Right lobe of liver (tissue), 6 donors: ENCODE results near the gene ABHD16A. TPM values are rescaled to one million over a fixed set of nuclear protein-coding genes. Genes with fewer than 3 reads are reported as not detected.
A peak's percentile ranks its signal among the peaks of the same experiment; 100 is the strongest.

Experiments
- ATAC-seq, 4 donors: fragments of 200-7000 bp; cut with Tn5 transposase; one replicate each; pipeline ENCODE4 v1.9.1; 2020; ENCODE audit warnings: mild to moderate bottlenecking in 4 of 4, moderate library complexity in 4 of 4
- DNase-seq, 3 donors: peaks; one replicate each; pipeline ENCODE4 v3.0.0-alpha.2; 2020
- H3K27ac ChIP-seq, 3 donors: fragments of 200-600 bp; one replicate each; pipeline ENCODE4 v1.8.0; 2022
- H3K27me3 ChIP-seq, 2 donors: fragments of 200-600 bp; one replicate each; pipeline ENCODE4 v1.8.0; 2022
- H3K36me3 ChIP-seq, 4 donors: fragments of 200-600 bp; sonication (generic) in 1 of 4; one replicate each; pipeline versions ENCODE4 v1.5.1 to v1.8.0; 2017 to 2022; ENCODE audit warnings: control low read depth in 1 of 4
- H3K4me1 ChIP-seq, 4 donors: fragments of 200-600 bp; sonication (generic) in 1 of 4; one replicate each; pipeline versions ENCODE4 v1.5.1 to v1.8.0; 2017 to 2022; ENCODE audit warnings: control low read depth in 1 of 4
- H3K4me3 ChIP-seq, 3 donors: fragments of 200-600 bp; one replicate each; pipeline ENCODE4 v1.8.0; 2022
- H3K9me3 ChIP-seq, 4 donors: fragments of 200-600 bp; sonication (generic) in 1 of 4; one replicate each; pipeline versions ENCODE4 v1.5.1 to v1.8.0; 2017 to 2022; ENCODE audit warnings: control low read depth in 1 of 4
- CTCF ChIP-seq, 4 donors: fragments of 200-600 bp in 3 of 4; fragments of 450-650 bp in 1 of 4; IDR thresholded peaks; one replicate each; pipeline versions ENCODE4 v1.5.1 to v1.8.0; 2016 to 2022; ENCODE audit warnings: antibody characterized with exemption in 4 of 4, mild to moderate bottlenecking in 2 of 4
- POLR2A ChIP-seq: fragments of 450-650 bp; IDR thresholded peaks from one replicate; pipeline ENCODE4 v1.6.1; 2017; ENCODE audit warnings: antibody characterized with exemption, mild to moderate bottlenecking
- WGBS: methylation state at CpG from one replicate; pipeline ENCODE4 v1.1.6; 2018; ENCODE audit warnings: low coverage, low lambda C conversion rate; ENCODE audit not compliant: insufficient coverage; ENCODE audit errors: missing lambda C conversion rate; 5-methylcytosine and 5-hydroxymethylcytosine counted together
- intact Hi-C, 2 donors: fragments of 100-400 bp; cut with DNase I; formaldehyde crosslinking; loops; one replicate each; pipeline versions ENCODE4 v1.11.2 to v1.14.1; 2022
- total RNA-seq, 6 experiments: library from RNA; depleted of rRNA in 2 of 6; stranded (reverse); fragments of >200 nt in 2 of 6; fragmentation: NEBNext Ultra II Directional in 3 of 6; extraction: Animal tissue kit (Norgen Biotek cat#: 25700) in 3 of 6; gene quantifications; one replicate each; pipeline versions ENCODE4 v1.1.0 to v1.2.4, GENCODE V29; 2016 to 2023
- donor health status: DM: no; HTN: yes; CAD: no.
- donor health status: DM: no; HTN: no; CAD: no.
- donor health status: DM: no; HTN: no; CAD: no.
- donor health status: DM: no; HTN: yes; CAD: no.
- donor health status: DM: no; HTN: yes; CAD: no.

ABHD16A gene
- total RNA-seq, 6 experiments from 2014 or later, result 29.7 to 34.8 (median 31.2) TPM

- no peaks in the 10 kb centered on the region for H3K9me3 ChIP-seq
- H3K27ac ChIP-seq, result no peak overlapping the region
- no peaks in the 10 kb centered on the region for H3K36me3 ChIP-seq
- no peak overlapping the region for H3K4me3 ChIP-seq
- no peak for DNase-seq
- no peak for ATAC-seq
- no peak for TF ChIP-seq CTCF (IDR thresholded peaks at IDR 0.05)
- no peak for TF ChIP-seq POLR2A
- peaks cover 0 to 8% (median 0%) of the 10 kb centered on the region in 4 donors for H3K4me1 ChIP-seq
- no peaks in the 10 kb centered on the region for H3K27me3 ChIP-seq
- WGBS, result 87% methylated on average over 1 of the region's 1 CpG
- intact Hi-C loops, result no loop called here
Observed at GRCh38 chr6:31744422-31744821, 41.3 kb upstream of the ABHD16A start.

GRCh38 chr6:31742894-31743293 lies 39.8 kb upstream of the ABHD16A start:
- no peaks in the 10 kb centered on the region for H3K36me3 ChIP-seq
- H3K4me3 ChIP-seq, result no peak overlapping the region
- TF ChIP-seq POLR2A (no peak), CTCF (IDR thresholded peaks at IDR 0.05) (no peak)
- WGBS, result 92% methylated on average over 3 of the region's 3 CpGs
- ATAC-seq, result no peak
- no peaks in the 10 kb centered on the region for H3K27me3 ChIP-seq
- DNase-seq, result no peak
- no peak overlapping the region for H3K27ac ChIP-seq
- H3K9me3 ChIP-seq, result no peaks in the 10 kb centered on the region
- intact Hi-C loops, result no loop called here
- peaks cover 0 to 21% (median 0%) of the 10 kb centered on the region in 4 donors for H3K4me1 ChIP-seq

GRCh38 chr6:31741815-31742214 lies 38.7 kb upstream of the ABHD16A start:
- Histone ChIP-seq H3K36me3 (no peaks in the 10 kb centered on the region), H3K4me1 (peaks cover 0 to 32% (median 4%) of the 10 kb centered on the region in 4 donors), H3K9me3 (no peaks in the 10 kb centered on the region), H3K4me3 (no peak overlapping the region), H3K27ac (no peak overlapping the region), H3K27me3 (no peaks in the 10 kb centered on the region)
- 74% methylated on average over 2 of the region's 2 CpGs for whole genome bisulfite sequencing
- ATAC-seq (no peak), DNase-seq (no peak)
- TF ChIP-seq CTCF (IDR thresholded peaks at IDR 0.05) (no peak), POLR2A (no peak)
- intact Hi-C loops, result no loop called here

- no peaks in the 10 kb centered on the region for H3K27me3 ChIP-seq
- peak overlapping the region; percentile 16 to 76 (median 50) for H3K27ac ChIP-seq
- peak overlapping the region; percentile 65 to 79 (median 76) for H3K4me3 ChIP-seq
- WGBS, result 23% methylated on average over 24 of the region's 29 CpGs
- peaks cover 0 to 37% (median 5%) of the 10 kb centered on the region in 4 donors for H3K4me1 ChIP-seq
- H3K9me3 ChIP-seq, result no peaks in the 10 kb centered on the region
- peak in 2 of 3 donors; percentile 43 to 63 for DNase-seq
- no peaks in the 10 kb centered on the region for H3K36me3 ChIP-seq
- TF ChIP-seq CTCF (IDR thresholded peaks at IDR 0.05) (no peak), POLR2A (no peak)
- ATAC-seq, result no peak
- intact Hi-C loops, result no loop called here
Observed at GRCh38 chr6:31740397-31741223, 37.5 kb upstream of the ABHD16A start.
